ENCODE data around the gene COMMD2.

The COMMD2 gene

GRCh38 chr3:149736175-149736952 lies 15.9 kb downstream of the COMMD2 start:
- H3K4me3 Mint-ChIP-seq: no peak overlapping the region
- no peaks in the 10 kb centered on the region for H3K27me3 Mint-ChIP-seq
- H3K36me3 Mint-ChIP-seq (ENCODE audit: low read depth): peaks cover 19% of the 10 kb centered on the region
- no peak overlapping the region for H3K27ac Mint-ChIP-seq
- H3K9me3 Mint-ChIP-seq: no peaks in the 10 kb centered on the region
- no peaks in the 10 kb centered on the region for H3K4me1 Mint-ChIP-seq (ENCODE audit: low read depth)

GRCh38 chr3:149732234-149732633 lies 20.1 kb downstream of the COMMD2 start:
- no peak overlapping the region for H3K27ac Mint-ChIP-seq
- H3K4me1 Mint-ChIP-seq (ENCODE audit: low read depth): no peaks in the 10 kb centered on the region
- H3K9me3 Mint-ChIP-seq: no peaks in the 10 kb centered on the region
- H3K27me3 Mint-ChIP-seq: no peaks in the 10 kb centered on the region
- no peak overlapping the region for H3K4me3 Mint-ChIP-seq
- H3K36me3 Mint-ChIP-seq (ENCODE audit: low read depth): no peaks in the 10 kb centered on the region

- Mint-ChIP-seq H3K9me3 (peaks cover 4% of the 10 kb centered on the region), H3K36me3 (ENCODE audit: low read depth) (peaks cover 4% of the 10 kb centered on the region), H3K4me1 (ENCODE audit: low read depth) (no peaks in the 10 kb centered on the region), H3K4me3 (no peak overlapping the region), H3K27ac (no peak overlapping the region), H3K27me3 (peaks cover 4% of the 10 kb centered on the region)
These were observed 24.6 kb downstream of the COMMD2 start for GRCh38 chr3:149727656-149728055.

- H3K4me1 Mint-ChIP-seq (ENCODE audit: low read depth): no peaks in the 10 kb centered on the region
- peaks cover 4% of the 10 kb centered on the region for H3K27me3 Mint-ChIP-seq
- no peak overlapping the region for H3K27ac Mint-ChIP-seq
- no peak overlapping the region for H3K4me3 Mint-ChIP-seq
- H3K36me3 Mint-ChIP-seq (ENCODE audit: low read depth): peaks cover 4% of the 10 kb centered on the region
- H3K9me3 Mint-ChIP-seq: peaks cover 4% of the 10 kb centered on the region
These were observed 25.4 kb downstream of the COMMD2 start for GRCh38 chr3:149726716-149727407.

- H3K9me3 Mint-ChIP-seq: peaks cover 13% of the 10 kb centered on the region
- H3K36me3 Mint-ChIP-seq (ENCODE audit: low read depth): peaks cover 9% of the 10 kb centered on the region
- no peaks in the 10 kb centered on the region for H3K4me1 Mint-ChIP-seq (ENCODE audit: low read depth)
- H3K27me3 Mint-ChIP-seq: peaks cover 4% of the 10 kb centered on the region
- H3K27ac Mint-ChIP-seq: no peak overlapping the region
- H3K4me3 Mint-ChIP-seq: no peak overlapping the region
These were observed 28.5 kb downstream of the COMMD2 start for GRCh38 chr3:149723781-149724180.

- Mint-ChIP-seq H3K36me3 (ENCODE audit: low read depth) (peaks cover 9% of the 10 kb centered on the region), H3K4me3 (no peak overlapping the region), H3K4me1 (ENCODE audit: low read depth) (no peaks in the 10 kb centered on the region), H3K27ac (no peak overlapping the region), H3K27me3 (peaks cover 4% of the 10 kb centered on the region), H3K9me3 (peaks cover 13% of the 10 kb centered on the region)
These were observed 31.4 kb downstream of the COMMD2 start for GRCh38 chr3:149720918-149721317.

GRCh38 chr3:149717391-149718056 lies 34.8 kb downstream of the COMMD2 start:
- H3K4me1 Mint-ChIP-seq (ENCODE audit: low read depth): no peaks in the 10 kb centered on the region
- H3K27me3 Mint-ChIP-seq: no peaks in the 10 kb centered on the region
- no peak overlapping the region for H3K27ac Mint-ChIP-seq
- H3K36me3 Mint-ChIP-seq (ENCODE audit: low read depth): peaks cover 5% of the 10 kb centered on the region
- H3K9me3 Mint-ChIP-seq: peaks cover 9% of the 10 kb centered on the region
- no peak overlapping the region for H3K4me3 Mint-ChIP-seq

- H3K4me1 Mint-ChIP-seq (ENCODE audit: low read depth): no peaks in the 10 kb centered on the region
- peaks cover 9% of the 10 kb centered on the region for H3K9me3 Mint-ChIP-seq
- H3K4me3 Mint-ChIP-seq: no peak overlapping the region
- peaks cover 5% of the 10 kb centered on the region for H3K36me3 Mint-ChIP-seq (ENCODE audit: low read depth)
- no peak overlapping the region for H3K27ac Mint-ChIP-seq
- H3K27me3 Mint-ChIP-seq: no peaks in the 10 kb centered on the region
These were observed 35.3 kb downstream of the COMMD2 start for GRCh38 chr3:149716984-149717383.

- H3K27me3 Mint-ChIP-seq: no peaks in the 10 kb centered on the region
- H3K9me3 Mint-ChIP-seq: no peaks in the 10 kb centered on the region
- no peaks in the 10 kb centered on the region for H3K36me3 Mint-ChIP-seq (ENCODE audit: low read depth)
- H3K4me1 Mint-ChIP-seq (ENCODE audit: low read depth): no peaks in the 10 kb centered on the region
- H3K27ac Mint-ChIP-seq: no peak overlapping the region
- H3K4me3 Mint-ChIP-seq: no peak overlapping the region
These were observed 37.0 kb downstream of the COMMD2 start for GRCh38 chr3:149715247-149715646.

- Mint-ChIP-seq H3K27ac (no peak overlapping the region), H3K36me3 (ENCODE audit: low read depth) (no peaks in the 10 kb centered on the region), H3K27me3 (no peaks in the 10 kb centered on the region), H3K4me1 (ENCODE audit: low read depth) (no peaks in the 10 kb centered on the region), H3K4me3 (no peak overlapping the region), H3K9me3 (no peaks in the 10 kb centered on the region)
These were observed 38.3 kb downstream of the COMMD2 start for GRCh38 chr3:149713730-149714654.

- Mint-ChIP-seq H3K27me3 (no peaks in the 10 kb centered on the region), H3K4me1 (ENCODE audit: low read depth) (peaks cover 2% of the 10 kb centered on the region), H3K9me3 (no peaks in the 10 kb centered on the region), H3K36me3 (ENCODE audit: low read depth) (no peaks in the 10 kb centered on the region), H3K4me3 (no peak overlapping the region), H3K27ac (no peak overlapping the region)
These were observed 45.4 kb downstream of the COMMD2 start for GRCh38 chr3:149706905-149707304.

GRCh38 chr3:149705416-149705815 lies 46.9 kb downstream of the COMMD2 start:
- no peak overlapping the region for H3K27ac Mint-ChIP-seq
- no peaks in the 10 kb centered on the region for H3K36me3 Mint-ChIP-seq (ENCODE audit: low read depth)
- no peaks in the 10 kb centered on the region for H3K9me3 Mint-ChIP-seq
- no peak overlapping the region for H3K4me3 Mint-ChIP-seq
- peaks cover 4% of the 10 kb centered on the region for H3K4me1 Mint-ChIP-seq (ENCODE audit: low read depth)
- no peaks in the 10 kb centered on the region for H3K27me3 Mint-ChIP-seq

- Mint-ChIP-seq H3K4me1 (ENCODE audit: low read depth) (peaks cover 4% of the 10 kb centered on the region), H3K9me3 (no peaks in the 10 kb centered on the region), H3K27ac (no peak overlapping the region), H3K27me3 (no peaks in the 10 kb centered on the region), H3K36me3 (ENCODE audit: low read depth) (no peaks in the 10 kb centered on the region), H3K4me3 (no peak overlapping the region)
These were observed 48.8 kb downstream of the COMMD2 start for GRCh38 chr3:149703466-149703865.

GRCh38 chr3:149702691-149703441 lies 49.4 kb downstream of the COMMD2 start:
- peaks cover 4% of the 10 kb centered on the region for H3K4me1 Mint-ChIP-seq (ENCODE audit: low read depth)
- H3K9me3 Mint-ChIP-seq: no peaks in the 10 kb centered on the region
- no peaks in the 10 kb centered on the region for H3K36me3 Mint-ChIP-seq (ENCODE audit: low read depth)
- H3K4me3 Mint-ChIP-seq: no peak overlapping the region
- no peak overlapping the region for H3K27ac Mint-ChIP-seq
- H3K27me3 Mint-ChIP-seq: no peaks in the 10 kb centered on the region

All from stimulated activated naive CD8-positive, alpha-beta T cell treated with anti-CD3 and anti-CD28 coated beads, Interleukin-15, Interleukin-2, amounts not matched to agents 100 ng/mL and 50 ng/mL, for 24 hours (primary cell).